K562 (cell line): Measurements from ENCODE around the gene SAPCD1. TPM values are rescaled to one million over a fixed set of nuclear protein-coding genes. Genes with fewer than 3 reads are reported as not detected.

Experiments used
- ATAC-seq: fragments of 200-7000 bp; cut with Tn5 transposase; 3 replicates; pipeline ENCODE4 v1.9.1; 2020; ENCODE audit warnings: moderate library complexity
- BruUV-seq: library from RNA; stranded (reverse); fragments of 400-500 nt; replicated peaks from 2 replicates; lab custom pipeline; 2021; lab: Mats Ljungman, UMichigan
- CTCF ChIA-PET: fragments of 300-600 bp; formaldehyde crosslinking; extraction: SDS; loops from one replicate; lab custom pipeline; 2021; ENCODE audit warnings: low intra/inter-chr PET ratio; lab: Yijun Ruan, JAX
- POLR2A ChIA-PET: fragments of 300-600, 350-650 bp; sonication (Branson Sonifier 250); formaldehyde crosslinking; extraction: SDS; loops from one replicate; lab custom pipeline; 2021; ENCODE audit warnings: antibody characterized with exemption, inconsistent platforms; lab: Yijun Ruan, JAX
- DNase-seq, 4 experiments: peaks; one replicate each; pipeline versions ENCODE4 v3.0.0 to v3.0.0-alpha.2; 2011 to 2018; ENCODE audit warnings: low spot score in 3 of 4, mixed read lengths in 3 of 4; ENCODE audit errors: extremely low read depth in 1 of 4
- FAIRE-seq: peaks from 2 replicates; lab custom pipeline; 2011; peaks lifted over from hg19 to GRCh38; lab: Jason Lieb, UNC
- H2AFZ ChIP-seq: 2 replicates; pipeline ENCODE4 v1.6.0; 2011; ENCODE audit warnings: low read depth, low read length, control low read depth, inconsistent platforms
- H3K27ac ChIP-seq: fragments of 200-600 bp; 3 replicates; pipeline ENCODE4 v1.8.0; 2011; ENCODE audit warnings: low read depth, mild to moderate bottlenecking, control low read depth, inconsistent platforms, low read length, moderate library complexity, mixed read lengths; ENCODE audit errors: extremely low read depth
- H3K27me3 ChIP-seq, 2 experiments: fragments of 300-600 bp in 1 of 2; 2 replicates in 1 of 2; 3 replicates in 1 of 2; pipeline versions ENCODE4 v1.6.0 to v1.8.0; 2011; ENCODE audit warnings: inconsistent platforms in 2 of 2, low read length in 2 of 2, mild to moderate bottlenecking in 1 of 2, mixed read lengths in 1 of 2, moderate library complexity in 1 of 2; ENCODE audit not compliant: control insufficient read depth in 2 of 2, insufficient read depth in 2 of 2
- H3K36me3 ChIP-seq: fragments of 300-600 bp; 3 replicates; pipeline ENCODE4 v1.8.0; 2011; ENCODE audit warnings: mild to moderate bottlenecking, low read length, inconsistent platforms; ENCODE audit not compliant: control insufficient read depth, insufficient read depth
- H3K4me1 ChIP-seq, 2 experiments: fragments of 200-600 bp in 1 of 2; replicated peaks in 1 of 2; 2 replicates in 1 of 2; 3 replicates in 1 of 2; pipeline versions ENCODE4 v1.5.1 to v1.8.0; 2011; ENCODE audit warnings: inconsistent platforms in 2 of 2, low read length in 2 of 2, mild to moderate bottlenecking in 1 of 2, mixed read lengths in 1 of 2, moderate library complexity in 1 of 2; ENCODE audit not compliant: control insufficient read depth in 2 of 2, insufficient read depth in 2 of 2
- H3K4me2 ChIP-seq: 2 replicates; pipeline ENCODE4 v1.6.1; 2011; ENCODE audit warnings: low read length, control low read depth, inconsistent platforms, mixed read lengths; ENCODE audit not compliant: insufficient read depth
- H3K4me3 ChIP-seq: fragments of 200-600 bp; sonication (generic), shearing (Covaris generic); 2 replicates; pipeline ENCODE4 v1.5.1; 2016; ENCODE audit warnings: control low read depth, inconsistent platforms
- H3K79me2 ChIP-seq: fragments of 200-600 bp; 3 replicates; pipeline ENCODE4 v1.8.0; 2011; ENCODE audit warnings: low read length, inconsistent platforms; ENCODE audit not compliant: control insufficient read depth, insufficient read depth
- H3K9ac ChIP-seq, 2 experiments: 2 replicates each; pipeline versions ENCODE4 v1.6.0 to v1.6.1; 2011; ENCODE audit warnings: low read depth in 2 of 2, low read length in 2 of 2, control low read depth in 1 of 2, inconsistent platforms in 1 of 2, mild to moderate bottlenecking in 1 of 2, mixed read lengths in 1 of 2; ENCODE audit not compliant: insufficient read depth in 1 of 2
- H3K9me1 ChIP-seq: one replicate; pipeline ENCODE4 v1.6.0; 2011; ENCODE audit warnings: inconsistent platforms, mild to moderate bottlenecking, low read length, moderate library complexity; ENCODE audit not compliant: control insufficient read depth, insufficient read depth
- H3K9me3 ChIP-seq: replicated peaks from 2 replicates; pipeline ENCODE4 v1.5.1; 2011; ENCODE audit warnings: low read depth, low read length, inconsistent platforms; ENCODE audit not compliant: control insufficient read depth, insufficient read depth
- H4K20me1 ChIP-seq: replicated peaks from 2 replicates; pipeline ENCODE4 v1.6.1; 2011; ENCODE audit warnings: low read length, inconsistent platforms, mixed read lengths; ENCODE audit not compliant: control insufficient read depth, insufficient read depth
- CREBBP ChIP-seq: IDR thresholded peaks from one replicate; pipeline ENCODE4 v1.6.1; 2012; ENCODE audit warnings: low read depth, mild to moderate bottlenecking, control low read depth, inconsistent platforms, low read length
- EHMT2 ChIP-seq: fragments of 450-650 bp; IDR thresholded peaks from 2 replicates; pipeline ENCODE4 v1.6.1; 2018; ENCODE audit warnings: antibody characterized with exemption
- GABPB1 ChIP-seq: sonication (generic); formaldehyde crosslinking; IDR thresholded peaks from 2 replicates; pipeline ENCODE4 v1.8.0; 2022; ENCODE audit warnings: mild to moderate bottlenecking, missing genetic modification reagents
- POLR2G ChIP-seq: fragments of 200-400 bp; formaldehyde crosslinking; IDR thresholded peaks from 2 replicates; pipeline ENCODE4 v1.6.1; 2017; ENCODE audit warnings: low read depth, mild to moderate bottlenecking, antibody characterized with exemption, low read length, moderate library complexity
- RBFOX2 ChIP-seq: fragments of 200-400 bp; formaldehyde crosslinking; IDR thresholded peaks from 2 replicates; pipeline ENCODE4 v1.6.1; 2017; ENCODE audit warnings: low read depth, mild to moderate bottlenecking, low read length, moderate library complexity
- TBL1XR1 ChIP-seq, 2 experiments: IDR thresholded peaks; 2 replicates each; pipeline ENCODE4 v1.6.1; 2012; ENCODE audit warnings: improper control_type of control experiment in 2 of 2, low read length in 2 of 2, mild to moderate bottlenecking in 1 of 2
- ZBTB1 ChIP-seq: sonication (generic); formaldehyde crosslinking; IDR thresholded peaks from 2 replicates; pipeline ENCODE4 v1.8.1; 2023; ENCODE audit warnings: missing genetic modification reagents, low read depth, mild to moderate bottlenecking, borderline replicate concordance
- WGBS: fragments of 100-300 bp; shearing (Covaris generic); methylation state at CpG from one replicate; pipeline ENCODE4 v1.1.6; 2016; ENCODE audit warnings: low coverage, mixed read lengths; ENCODE audit not compliant: insufficient coverage; ENCODE audit errors: missing lambda C conversion rate; 5-methylcytosine and 5-hydroxymethylcytosine counted together
- in situ Hi-C: fragments of 300-500 bp; cut with MboI; formaldehyde crosslinking; loops from 4 replicates; pipeline ENCODE4 v1.15.0; 2018; ENCODE audit warnings: inconsistent platforms, mixed read lengths
- intact Hi-C: fragments of 100-400 bp; cut with micrococcal nuclease; formaldehyde crosslinking; loops from 2 replicates; pipeline ENCODE4 v1.14.2; 2022
- polyA plus RNA-seq, 8 experiments: library from polyadenylated mRNA; depleted of rRNA in 4 of 8; stranded (reverse) in 5 of 8; unstranded in 3 of 8; fragments of >200 nt; fragmentation: Nextera tagmentation in 2 of 8; fragmentation: Illumina TruSeq in 1 of 8; extraction: Ambion mirVana in 2 of 8; extraction: Trizol in 1 of 8; gene quantifications; 2 replicates each; pipeline versions ENCODE4 v1.2.1 to v1.2.3, GENCODE V29; 2011 to 2014; ENCODE audit warnings: inconsistent platforms in 1 of 8, missing spikeins in 1 of 8
- total RNA-seq, 7 experiments: library from RNA; depleted of rRNA in 6 of 7; stranded (reverse); fragments of >200 nt in 6 of 7; fragmentation: Illumina TruSeq in 2 of 7; extraction: Trizol in 2 of 7; gene quantifications; 2 replicates each; pipeline versions ENCODE4 v1.2.1 to v1.2.3, GENCODE V29; 2011 to 2021; ENCODE audit warnings: low replicate concordance in 1 of 7
- TF ChIP-seq, protein P1 (sequence below): sonication (generic); formaldehyde crosslinking; IDR thresholded peaks from 2 replicates; pipeline ENCODE4 v1.8.0; 2022; ENCODE audit warnings: missing genetic modification reagents, mild to moderate bottlenecking, moderate library complexity, borderline replicate concordance
- TF ChIP-seq, protein P2 (sequence below): sonication (generic); formaldehyde crosslinking; IDR thresholded peaks from 2 replicates; pipeline ENCODE4 v1.8.1; 2023; ENCODE audit warnings: mild to moderate bottlenecking, missing genetic modification reagents

Gene SAPCD1
- total and polyA plus RNA-seq, 9 of the 15 experiments (the other 6 are each of a cell fraction or from before 2014, with no cell fraction given) = 2.6 to 30.2 (median 7.4) TPM

DNA sequence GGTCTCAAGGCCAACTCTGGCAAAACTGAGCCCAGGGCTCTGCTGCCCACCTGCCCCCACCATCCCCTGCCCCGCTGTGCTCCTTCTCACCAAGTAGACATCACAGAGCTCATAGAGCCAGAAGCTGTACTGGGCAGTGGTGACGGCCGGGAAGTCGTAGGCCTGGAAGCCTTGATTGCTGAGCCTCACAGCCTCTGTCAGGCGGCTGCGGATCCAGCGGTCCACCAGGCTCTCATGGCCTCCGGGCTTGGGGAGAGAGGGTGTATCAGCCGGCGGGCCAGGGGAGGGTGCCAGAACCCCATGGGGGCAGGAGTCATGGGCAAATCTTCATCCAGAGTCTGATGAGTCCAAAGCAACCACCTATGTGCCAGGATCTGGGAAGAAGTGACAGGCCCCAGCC, 17.5 kb downstream of the SAPCD1 start:
- Histone ChIP-seq H3K4me2 (no peak overlapping the region), H3K4me3 (no peak overlapping the region), H3K9ac (peak overlapping the region in 1 of 2 experiments; percentile 42; a peak in 1 of 4 replicates), H3K4me1 (peaks cover 36 to 70% of the 10 kb centered on the region in 2 experiments), H3K36me3 (peaks cover 76% of the 10 kb centered on the region; the same call in 2 of the 3 replicates), H3K27ac (no peak overlapping the region), H3K79me2 (no peaks in the 10 kb centered on the region), H3K9me3 (no peaks in the 10 kb centered on the region), H2AFZ (no peak overlapping the region), H3K9me1 (peaks cover 6% of the 10 kb centered on the region), H4K20me1 (no peaks in the 10 kb centered on the region)
- ChIA-PET POLR2A (interaction anchor here (0.6 to 8.8 kb wide), 11 partner anchors 8 to 55 kb away, joined by 3 to 47 read pairs (median 5); partner anchors contain the start of genes DDAH2, HSPA1B, LSM2 and VARS1), CTCF (interaction anchor here (0.6 kb wide), 1 partner anchor 17 kb away, joined by 3 read pairs; no protein-coding TSS in a partner anchor)
- in situ Hi-C loops = no loop called here
- no TSS peak for BruUV-seq
- ATAC-seq (no peak), FAIRE-seq (no peak), DNase-seq (no peak)
- whole genome bisulfite sequencing = 94% methylated on average over 10 of the region's 10 CpGs
- intact Hi-C loops = loop anchor here (10.0 kb wide), 1 partner anchor 235 kb away; the partner anchor contains the start of genes ATP6V1G2, DDX39B and NFKBIL1
- TF ChIP-seq POLR2G (peak; percentile 56), ZBTB1 (CRISPR knock-in tag) (0 out of 2 replicates have a peak, but pooled peaks have one; percentile 13), RBFOX2 (peak; percentile 8; the same call in 1 of the 2 replicates), GABPB1 (CRISPR knock-in tag) (0 out of 2 replicates have a peak, but pooled peaks have one; percentile 35), EHMT2 (no peak), CREBBP (no peak), TBL1XR1 (IDR thresholded peaks at IDR 0.05; ENCODE audit: low read length in 2 of 2) (no peak)
- TF ChIP-seq, protein P1, sequence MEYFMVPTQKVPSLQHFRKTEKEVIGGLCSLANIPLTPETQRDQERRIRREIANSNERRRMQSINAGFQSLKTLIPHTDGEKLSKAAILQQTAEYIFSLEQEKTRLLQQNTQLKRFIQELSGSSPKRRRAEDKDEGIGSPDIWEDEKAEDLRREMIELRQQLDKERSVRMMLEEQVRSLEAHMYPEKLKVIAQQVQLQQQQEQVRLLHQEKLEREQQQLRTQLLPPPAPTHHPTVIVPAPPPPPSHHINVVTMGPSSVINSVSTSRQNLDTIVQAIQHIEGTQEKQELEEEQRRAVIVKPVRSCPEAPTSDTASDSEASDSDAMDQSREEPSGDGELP (CRISPR knock-in tag) = peak; percentile 20; the same call in 1 of the 2 replicates
- TF ChIP-seq, protein P2, sequence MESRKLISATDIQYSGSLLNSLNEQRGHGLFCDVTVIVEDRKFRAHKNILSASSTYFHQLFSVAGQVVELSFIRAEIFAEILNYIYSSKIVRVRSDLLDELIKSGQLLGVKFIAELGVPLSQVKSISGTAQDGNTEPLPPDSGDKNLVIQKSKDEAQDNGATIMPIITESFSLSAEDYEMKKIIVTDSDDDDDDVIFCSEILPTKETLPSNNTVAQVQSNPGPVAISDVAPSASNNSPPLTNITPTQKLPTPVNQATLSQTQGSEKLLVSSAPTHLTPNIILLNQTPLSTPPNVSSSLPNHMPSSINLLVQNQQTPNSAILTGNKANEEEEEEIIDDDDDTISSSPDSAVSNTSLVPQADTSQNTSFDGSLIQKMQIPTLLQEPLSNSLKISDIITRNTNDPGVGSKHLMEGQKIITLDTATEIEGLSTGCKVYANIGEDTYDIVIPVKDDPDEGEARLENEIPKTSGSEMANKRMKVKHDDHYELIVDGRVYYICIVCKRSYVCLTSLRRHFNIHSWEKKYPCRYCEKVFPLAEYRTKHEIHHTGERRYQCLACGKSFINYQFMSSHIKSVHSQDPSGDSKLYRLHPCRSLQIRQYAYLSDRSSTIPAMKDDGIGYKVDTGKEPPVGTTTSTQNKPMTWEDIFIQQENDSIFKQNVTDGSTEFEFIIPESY (CRISPR knock-in tag) = peak; percentile 75
- TF ChIP-seq, all 486 proteins: peak for 6
- H3K27me3 ChIP-seq = no peaks in the 10 kb centered on the region
